ENCODE data around the gene SGCE. TPM values are rescaled to one million over a fixed set of nuclear protein-coding genes. Genes with fewer than 3 reads are reported as not detected.

SGCE gene
- total RNA-seq, 1 donor from 2014 or later: 35.4 TPM

- no peak for DNase-seq (ENCODE audit: low spot score, unreplicated experiment)
- Mint-ChIP-seq H3K4me1 (ENCODE audit: low read depth) (peaks cover 12% of the 10 kb centered on the region), H3K27ac (no peak overlapping the region), H3K4me3 (ENCODE audit: low read depth) (no peak overlapping the region), H3K27me3 (no peaks in the 10 kb centered on the region), H3K36me3 (ENCODE audit: insufficient read depth) (peaks cover 18% of the 10 kb centered on the region), H3K9me3 (ENCODE audit: low read depth) (no peaks in the 10 kb centered on the region)
- no peak for TF ChIP-seq CTCF (IDR thresholded peaks at IDR 0.05; ENCODE audit: unreplicated experiment)
Measured at GRCh38 chr7:94547126-94547525, 108.8 kb downstream of the SGCE start.

- peaks cover 19% of the 10 kb centered on the region for H3K36me3 Mint-ChIP-seq (ENCODE audit: insufficient read depth)
- H3K9me3 Mint-ChIP-seq (ENCODE audit: low read depth): no peaks in the 10 kb centered on the region
- peaks cover 8% of the 10 kb centered on the region for H3K4me1 Mint-ChIP-seq (ENCODE audit: low read depth)
- no peak overlapping the region for H3K27ac Mint-ChIP-seq
- no peak overlapping the region for H3K4me3 Mint-ChIP-seq (ENCODE audit: low read depth)
- DNase-seq (ENCODE audit: low spot score, unreplicated experiment): no peak
- H3K27me3 Mint-ChIP-seq: no peaks in the 10 kb centered on the region
- TF ChIP-seq CTCF (IDR thresholded peaks at IDR 0.05; ENCODE audit: unreplicated experiment): no peak
Measured at GRCh38 chr7:94540428-94540827, 115.5 kb downstream of the SGCE start.

Other genes with a start within 250 kb of the SGCE start
- 46.5 and 51.7 TPM in 2 replicates for gene CASD1, start 146.3 kb downstream of the SGCE start, total RNA-seq